Fibroblast of pulmonary artery (primary cell): ENCODE results near the gene SIRT4.

Experiments
- DNase-seq: peaks from one replicate; pipeline ENCODE4 v3.0.0-alpha.2; 2010; ENCODE audit warnings: low read depth
- H3K4me3 ChIP-seq: replicated peaks from 2 replicates; pipeline ENCODE4 v1.5.1; 2011; ENCODE audit warnings: low read depth, mild to moderate bottlenecking, control low read depth, low read length, moderate library complexity
- CTCF ChIP-seq: IDR thresholded peaks from 2 replicates; pipeline ENCODE4 v1.5.1; 2011; ENCODE audit warnings: mild to moderate bottlenecking, control low read depth, low read length, inconsistent platforms; ENCODE audit errors: missing control alignments

Gene SIRT4

GRCh38 chr12:120261951-120262851 lies 39.9 kb upstream of the SIRT4 start:
- H3K4me3 ChIP-seq, result peak overlapping the region; percentile 86
- DNase-seq, result no peak
- no peak for TF ChIP-seq CTCF

- DNase-seq, result peak; percentile 28
- no peak for TF ChIP-seq CTCF
- peak overlapping the region; percentile 86 for H3K4me3 ChIP-seq
These were observed 39.0 kb upstream of the SIRT4 start for GRCh38 chr12:120262852-120263747.

- peak overlapping the region; percentile 86 for H3K4me3 ChIP-seq
- DNase-seq, result no peak
- no peak for TF ChIP-seq CTCF
These were observed 38.4 kb upstream of the SIRT4 start for GRCh38 chr12:120263748-120264085.

GRCh38 chr12:120264086-120264903 lies 37.8 kb upstream of the SIRT4 start:
- no peak for DNase-seq
- peak overlapping the region; percentile 86 for H3K4me3 ChIP-seq
- no peak for TF ChIP-seq CTCF

- TF ChIP-seq CTCF, result no peak
- peak overlapping the region; percentile 86 for H3K4me3 ChIP-seq
- DNase-seq, result no peak
These were observed 37.1 kb upstream of the SIRT4 start for GRCh38 chr12:120264904-120265472.

- TF ChIP-seq CTCF, result peak; percentile 44
- H3K4me3 ChIP-seq, result peak within 1 kb of the TSS; percentile 86
- peak; percentile 82 for DNase-seq
These were observed 36.5 kb upstream of the SIRT4 start, which contains the start of gene PXN for GRCh38 chr12:120265473-120266179. Gene PXN (minus strand): TSS chr12:120265730. CDS start chr12:120265629, 101 bp downstream.
